GM21723 (cell line): ENCODE data around the gene NSFL1C.

Experiments
- ATAC-seq: cut with Tn5 transposase; IDR thresholded peaks from one replicate; pipeline ENCODE4 v1.9.1; 2021; ENCODE audit warnings: mild to moderate bottlenecking, moderate library complexity; ENCODE audit not compliant: unreplicated experiment

NSFL1C gene

DNA sequence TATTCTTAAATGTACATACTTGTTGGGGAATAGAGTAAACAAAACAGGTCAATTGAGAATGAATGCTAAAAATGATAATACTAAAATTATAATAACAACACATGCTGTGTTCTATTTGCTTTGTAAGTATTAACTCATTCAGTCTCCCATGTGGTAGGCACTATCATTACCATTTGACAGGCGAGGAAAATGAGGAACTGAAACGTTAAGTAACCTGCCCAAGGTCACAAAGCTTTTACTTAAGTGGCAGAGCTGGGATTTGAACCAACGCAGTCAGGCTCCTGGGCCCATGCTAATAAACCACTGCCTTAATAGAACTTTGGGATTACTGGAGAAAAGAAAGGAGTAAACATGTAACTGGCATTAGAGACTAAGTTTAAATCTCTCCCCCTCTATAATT lies 3.8 kb downstream of the NSFL1C start:
- no peak for ATAC-seq

- ATAC-seq = no peak
These were observed 4.6 kb downstream of the NSFL1C start for GRCh38 chr20:1462001-1462400.

GRCh38 chr20:1460275-1460674 lies 6.4 kb downstream of the NSFL1C start:
- no peak for ATAC-seq

GRCh38 chr20:1457992-1458391 lies 8.7 kb downstream of the NSFL1C start:
- no peak for ATAC-seq

GRCh38 chr20:1456300-1456699 lies 10.3 kb downstream of the NSFL1C start:
- ATAC-seq = no peak

GRCh38 chr20:1450926-1451491 lies 15.6 kb downstream of the NSFL1C start:
- ATAC-seq = no peak

- ATAC-seq = no peak
These were observed 17.3 kb downstream of the NSFL1C start for GRCh38 chr20:1449370-1449769.

GRCh38 chr20:1448081-1448620 lies 18.5 kb downstream of the NSFL1C start:
- no peak for ATAC-seq

DNA sequence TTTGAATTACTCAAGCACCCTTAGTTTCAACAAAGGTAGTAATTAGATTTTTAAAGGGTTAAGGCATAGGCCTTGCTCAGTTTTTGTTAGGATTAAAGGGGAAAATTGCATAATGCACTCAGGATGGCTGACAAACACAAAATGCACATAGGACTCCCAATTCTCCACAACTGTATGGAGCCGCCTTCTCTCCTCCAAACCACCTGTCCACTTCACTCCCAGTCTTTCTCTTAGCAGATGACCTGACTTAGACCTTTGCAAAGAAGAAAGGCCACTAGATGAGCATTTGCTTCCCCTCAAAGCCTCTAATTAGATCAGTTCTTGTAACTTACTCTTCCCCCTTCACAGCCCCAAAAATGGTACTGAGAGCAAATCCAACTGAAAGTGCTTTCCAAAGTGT lies 20.1 kb downstream of the NSFL1C start:
- no peak for ATAC-seq

DNA sequence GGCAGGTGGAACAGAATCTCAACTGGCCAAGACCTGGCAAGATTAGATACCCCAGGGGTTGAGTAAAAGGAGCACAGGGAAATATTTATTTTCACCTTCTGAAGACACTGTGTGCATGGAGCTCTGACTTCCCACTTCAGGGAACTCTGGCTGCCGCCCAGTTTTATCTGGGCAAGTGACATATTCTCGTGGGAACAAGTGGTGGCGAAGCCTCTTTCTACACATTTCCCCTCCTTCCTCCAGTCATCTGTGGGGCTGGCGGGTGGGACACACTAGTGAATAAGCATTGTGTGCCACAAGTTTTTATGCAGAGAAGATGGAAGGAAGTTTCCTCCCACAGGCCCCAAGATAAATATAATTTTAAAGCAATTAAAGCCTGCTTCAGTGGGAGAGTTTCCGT lies 23.6 kb downstream of the NSFL1C start:
- ATAC-seq = no peak

DNA sequence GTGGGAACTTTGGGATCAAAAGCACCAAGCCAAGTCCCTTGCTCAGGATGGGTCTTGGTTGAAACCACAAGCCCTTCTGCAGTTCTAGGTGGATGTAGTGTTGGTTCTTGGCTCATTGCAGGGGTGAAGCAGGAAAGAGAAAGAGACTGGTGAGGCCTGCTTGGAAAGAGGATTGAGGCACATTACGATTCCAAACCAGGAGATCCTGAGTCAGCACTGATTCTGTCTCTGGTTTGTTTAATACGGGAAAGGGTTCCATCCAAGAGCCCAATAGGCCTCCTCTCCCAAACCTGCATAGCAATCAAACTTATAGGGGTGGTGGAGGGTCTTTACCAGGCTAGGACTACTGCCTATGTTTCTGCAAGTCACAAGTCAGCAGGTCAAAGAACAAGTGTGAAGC lies 24.3 kb downstream of the NSFL1C start:
- no peak for ATAC-seq

DNA sequence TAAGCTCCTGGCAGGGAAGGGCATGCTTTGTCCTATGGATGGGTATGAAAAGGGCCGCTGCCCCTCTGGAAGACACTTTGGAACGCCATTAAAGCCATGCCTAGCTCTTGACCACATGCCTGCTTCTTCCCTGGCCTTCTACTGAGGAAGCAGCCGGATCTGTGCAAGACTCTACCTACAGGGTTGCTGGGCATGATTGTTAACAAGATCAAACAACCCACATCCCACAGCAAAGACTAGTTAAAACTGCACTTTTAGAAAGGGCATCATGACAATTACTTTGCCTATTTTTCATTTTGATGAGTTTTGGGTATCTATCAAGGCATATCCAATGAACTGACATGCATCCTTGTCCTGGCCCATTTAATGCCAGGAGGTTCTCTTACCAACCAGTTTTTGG lies 25.5 kb downstream of the NSFL1C start:
- ATAC-seq = no peak

GRCh38 chr20:1440024-1440423 lies 26.6 kb downstream of the NSFL1C start:
- ATAC-seq = no peak

DNA sequence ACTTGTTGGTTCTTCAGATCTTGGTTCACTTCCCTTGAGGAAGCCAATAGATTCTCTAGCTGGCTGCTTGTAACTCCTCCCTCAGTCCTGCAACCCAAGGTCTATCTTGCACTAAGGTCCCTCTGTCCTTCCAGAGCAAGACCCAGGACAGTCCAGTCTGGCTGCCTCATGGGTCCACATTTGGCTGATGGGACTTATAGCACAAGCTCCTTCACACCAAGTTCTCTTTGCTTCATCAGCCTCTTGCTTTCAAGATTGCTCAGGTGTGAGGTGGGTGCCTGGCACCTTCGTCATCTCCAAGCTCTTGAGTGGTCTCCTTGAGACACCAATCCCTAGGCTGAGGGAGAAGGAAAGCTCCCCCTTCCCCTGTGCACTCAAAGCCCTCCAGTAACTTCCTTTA lies 28.3 kb downstream of the NSFL1C start:
- ATAC-seq = no peak

DNA sequence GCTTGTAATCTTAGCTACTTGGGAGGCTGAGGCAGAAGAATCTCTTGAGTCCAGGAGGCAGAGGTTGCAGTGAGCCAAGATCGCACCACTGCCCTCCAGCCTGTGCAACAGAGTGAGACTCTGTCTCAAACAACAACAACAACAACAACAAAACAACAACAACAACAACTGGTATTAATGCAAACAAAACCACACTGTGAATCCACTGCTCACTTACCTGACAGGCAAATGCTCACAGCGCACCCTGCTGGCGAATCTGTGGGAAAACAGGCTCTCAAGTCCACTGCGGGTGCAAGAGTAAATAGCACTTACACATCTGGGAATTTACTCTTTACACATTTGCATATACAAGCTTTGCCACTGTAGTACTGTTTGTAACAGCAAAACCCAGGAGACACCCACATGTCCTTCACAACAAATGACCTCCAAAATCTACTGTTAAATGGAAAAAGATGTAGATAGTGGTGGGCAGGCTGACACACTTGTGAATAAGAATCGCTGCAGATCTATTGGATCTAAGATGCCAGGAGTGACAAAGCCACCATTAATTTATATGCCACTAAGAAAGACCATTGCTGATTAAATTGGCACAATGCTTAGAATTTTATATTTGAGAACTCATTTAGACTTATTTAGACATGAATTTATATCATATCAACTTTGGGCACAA lies 29.3 kb downstream of the NSFL1C start:
- ATAC-seq = no peak

DNA sequence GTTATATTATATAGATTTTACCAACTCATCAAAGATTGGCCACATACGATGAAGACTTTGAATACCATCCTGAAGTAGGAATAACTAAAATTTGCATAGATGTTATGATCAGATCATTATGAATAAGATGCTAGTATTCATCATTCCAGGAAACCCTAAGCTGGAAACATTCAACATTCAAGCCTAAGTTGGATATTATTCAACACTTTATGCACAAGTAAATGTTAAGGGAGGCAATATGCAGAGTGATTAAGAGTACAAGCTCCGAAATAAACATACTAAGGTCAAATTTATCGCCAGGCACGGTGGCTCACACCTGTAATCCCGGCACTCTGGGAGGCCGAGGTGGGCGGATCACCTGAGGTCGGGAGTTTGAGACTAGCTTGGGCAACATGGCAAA lies 30.4 kb downstream of the NSFL1C start:
- ATAC-seq = no peak

DNA sequence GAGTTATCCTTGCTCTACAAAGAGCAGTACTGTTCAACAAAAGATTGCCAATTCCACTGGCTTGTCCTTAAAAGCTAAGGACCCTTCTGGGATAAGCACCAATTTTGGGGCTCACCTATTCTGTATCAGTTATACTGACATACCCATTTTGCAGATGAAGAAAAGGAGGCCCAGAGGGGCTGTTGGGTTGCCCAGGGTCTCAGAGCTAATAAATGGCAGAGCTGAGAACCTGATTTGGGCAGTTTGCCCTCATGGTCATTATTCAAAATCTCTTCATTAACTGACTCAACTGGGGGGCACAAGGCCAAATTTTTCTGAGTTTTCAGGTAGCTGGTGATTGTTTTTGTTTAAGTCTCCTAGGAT lies 31.3 kb downstream of the NSFL1C start:
- no peak for ATAC-seq

GRCh38 chr20:1434571-1435336 lies 31.9 kb downstream of the NSFL1C start:
- peak; percentile 92 for ATAC-seq

GRCh38 chr20:1431158-1431557 lies 35.5 kb downstream of the NSFL1C start:
- no peak for ATAC-seq

- ATAC-seq = no peak
These were observed 36.6 kb downstream of the NSFL1C start for GRCh38 chr20:1430004-1430451.

DNA sequence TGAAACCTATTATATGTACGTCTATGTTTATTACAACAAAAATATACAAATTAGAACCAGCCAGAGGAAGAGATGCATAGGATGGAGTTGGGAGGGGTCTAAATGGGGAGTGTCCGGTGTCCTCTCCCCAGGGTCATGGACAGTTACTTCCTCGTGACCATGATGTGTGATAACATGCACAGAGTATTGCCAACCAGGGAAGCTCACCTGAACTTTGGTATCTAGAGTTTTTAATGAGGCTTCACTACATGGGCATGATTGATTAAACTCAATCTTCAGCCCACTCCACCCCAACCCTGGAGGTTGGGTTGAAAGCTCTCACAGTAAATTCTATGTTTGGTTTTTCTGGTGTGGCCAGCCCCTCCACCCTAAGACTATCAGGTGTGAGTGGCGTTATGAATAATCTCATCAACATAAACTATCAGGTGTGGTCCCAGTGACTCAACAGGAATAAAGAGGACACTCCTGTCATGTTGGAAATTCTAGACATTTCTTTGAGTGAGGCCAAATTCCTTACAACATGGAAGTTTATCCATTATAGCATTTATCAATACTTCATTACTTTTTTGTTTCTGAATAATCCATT lies 37.4 kb downstream of the NSFL1C start:
- ATAC-seq = no peak
